GM12891 (cell line): ENCODE data around the gene UBE2E2.
"Not testable (repeated sequence)": the region's sequence is repeated elsewhere in the genome, so short reads cannot be mapped to it uniquely, and the experiment has no call there.

Experiments used
- DNase-seq: peaks from one replicate; pipeline ENCODE4 v3.0.0; 2011; ENCODE audit warnings: low spot score; ENCODE audit not compliant: insufficient read length
- FAIRE-seq: peaks from 2 replicates; lab custom pipeline; 2011; peaks lifted over from hg19 to GRCh38; lab: Jason Lieb, UNC
- PAX5 ChIP-seq: IDR thresholded peaks from 2 replicates; pipeline ENCODE4 v1.6.1; 2011; ENCODE audit warnings: low read length, moderate library complexity, mild to moderate bottlenecking; ENCODE audit not compliant: insufficient read depth, severe bottlenecking
- POLR2A ChIP-seq: IDR thresholded peaks from 2 replicates; pipeline ENCODE4 v1.6.1; 2011; ENCODE audit warnings: low read depth, low read length, control low read depth
- POLR2AphosphoS5 ChIP-seq: IDR thresholded peaks from 2 replicates; pipeline ENCODE4 v1.6.1; 2011; ENCODE audit warnings: low read depth, low read length, control low read depth
- POU2F2 ChIP-seq: IDR thresholded peaks from 2 replicates; pipeline ENCODE4 v1.6.1; 2011; ENCODE audit warnings: low read depth, mild to moderate bottlenecking, control low read depth, low read length, moderate library complexity
- SPI1 ChIP-seq: IDR thresholded peaks from 2 replicates; pipeline ENCODE4 v1.6.1; 2011; ENCODE audit warnings: low read depth, low read length, control low read depth
- TAF1 ChIP-seq: IDR thresholded peaks from 2 replicates; pipeline ENCODE4 v1.6.1; 2011; ENCODE audit warnings: low read depth, low read length, control low read depth

The UBE2E2 gene

GRCh38 chr3:23169551-23169950 is 33.6 kb upstream of the UBE2E2 start:
- TF ChIP-seq POLR2A (no peak), POU2F2 (no peak), PAX5 (no peak), POLR2AphosphoS5 (no peak)
- FAIRE-seq: no peak
- DNase-seq: no peak

DNA sequence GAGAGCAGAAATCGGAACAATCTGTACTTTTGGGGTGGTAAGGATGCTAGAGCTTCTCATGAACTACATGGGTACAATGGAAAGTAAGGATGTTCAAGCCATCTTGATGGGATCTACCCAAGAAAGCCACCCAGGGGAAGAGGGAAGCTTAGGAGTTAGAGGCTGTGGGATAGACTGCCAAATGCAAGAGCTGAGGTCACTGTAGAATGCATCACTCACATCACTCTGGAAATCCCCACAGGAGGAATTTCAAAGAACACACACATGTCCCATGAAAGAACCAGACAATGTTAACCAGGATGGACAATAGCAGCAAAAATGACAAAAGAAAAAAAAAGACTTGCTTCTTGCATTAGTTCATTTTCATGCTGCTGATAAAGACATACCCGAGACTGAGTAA is 32.8 kb upstream of the UBE2E2 start:
- no peak for DNase-seq
- no peak for FAIRE-seq
- TF ChIP-seq POU2F2: no peak
- TF ChIP-seq SPI1: no peak
- no peak for TF ChIP-seq POLR2AphosphoS5
- TF ChIP-seq POLR2A: no peak
- TF ChIP-seq TAF1: no peak
- TF ChIP-seq PAX5: no peak

DNA sequence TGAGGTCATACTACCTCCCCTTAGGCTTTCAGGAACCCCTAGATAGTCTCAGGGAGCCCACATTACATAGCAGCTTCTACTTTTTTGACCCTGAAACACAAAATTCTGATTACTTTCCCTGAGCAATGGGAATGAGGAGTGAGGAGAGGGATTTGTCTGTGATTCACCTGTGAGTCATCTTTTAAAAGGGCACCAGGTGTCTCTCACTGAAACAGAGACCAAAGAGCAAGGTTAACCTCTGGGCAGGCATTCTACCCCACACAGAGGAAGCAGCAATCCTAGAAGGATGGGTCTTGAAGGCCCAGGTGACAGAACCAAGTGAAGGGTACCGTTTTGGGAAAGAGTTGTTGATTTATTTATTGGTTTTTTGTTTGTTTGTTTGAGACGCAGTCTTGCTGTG is 31.1 kb upstream of the UBE2E2 start:
- DNase-seq: no peak
- TF ChIP-seq SPI1: no peak
- TF ChIP-seq POU2F2: no peak
- TF ChIP-seq TAF1: no peak
- no peak for TF ChIP-seq POLR2A
- TF ChIP-seq POLR2AphosphoS5: no peak
- TF ChIP-seq PAX5: no peak
- FAIRE-seq: no peak

DNA sequence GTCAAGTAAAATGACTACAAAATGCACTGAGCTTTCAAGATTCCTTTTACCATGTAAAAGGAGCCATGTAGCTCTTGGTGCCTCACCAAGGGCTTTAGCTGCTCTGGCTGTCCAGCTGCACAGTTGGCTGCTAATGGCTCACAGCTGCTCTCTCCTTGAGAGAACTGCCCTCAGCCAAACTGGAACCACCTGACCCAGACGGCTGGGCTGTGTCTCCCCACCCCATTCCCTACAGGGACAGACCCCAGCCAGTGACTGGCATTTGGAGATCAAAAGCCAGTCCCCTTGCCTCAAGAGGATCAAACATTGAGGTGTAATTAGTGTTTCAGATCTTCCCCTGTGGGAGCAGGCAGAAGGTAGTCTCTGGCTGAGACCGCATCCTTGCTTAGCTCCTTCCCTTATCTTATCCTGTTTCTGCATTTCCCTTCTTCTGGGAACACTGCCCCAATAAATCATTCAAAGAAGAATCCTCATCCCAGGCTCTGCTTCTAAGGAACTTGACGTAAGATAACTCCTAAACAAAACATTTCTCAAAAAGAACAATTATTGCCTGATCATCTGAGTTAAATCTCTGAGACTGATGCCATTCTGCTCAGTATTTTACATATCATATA is 28.6 kb upstream of the UBE2E2 start:
- FAIRE-seq (no peak), DNase-seq (no peak)
- no peak for TF ChIP-seq PAX5
- no peak for TF ChIP-seq POU2F2
- TF ChIP-seq TAF1: no peak
- TF ChIP-seq POLR2AphosphoS5: no peak
- no peak for TF ChIP-seq SPI1
- TF ChIP-seq POLR2A: no peak

GRCh38 chr3:23175341-23176083 is 27.6 kb upstream of the UBE2E2 start:
- FAIRE-seq (no peak), DNase-seq (no peak)
- TF ChIP-seq SPI1: no peak
- no peak for TF ChIP-seq POLR2AphosphoS5
- no peak for TF ChIP-seq POU2F2
- TF ChIP-seq POLR2A: no peak
- no peak for TF ChIP-seq PAX5
- TF ChIP-seq TAF1: no peak

DNA sequence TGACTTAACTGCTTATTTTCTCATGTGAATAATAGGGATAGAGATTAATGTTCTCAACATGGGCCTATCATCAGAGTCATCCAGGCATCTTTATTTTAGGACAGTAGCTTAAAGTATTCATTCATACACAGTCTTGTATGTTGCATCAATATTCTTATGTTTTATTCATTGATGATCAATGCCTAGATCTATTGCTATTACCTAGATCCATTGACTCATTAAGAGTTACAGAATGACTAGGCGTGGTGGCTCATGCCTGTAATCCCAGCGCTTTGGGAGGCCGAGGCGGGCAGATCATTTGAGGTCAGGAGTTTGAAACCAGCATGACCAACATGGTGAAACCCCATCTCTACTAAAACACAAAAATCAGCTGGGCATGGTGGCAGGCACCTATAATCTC is 26.3 kb upstream of the UBE2E2 start:
- not testable (repeated sequence) for DNase-seq
- peak; percentile 20 for FAIRE-seq

- TF ChIP-seq SPI1 (no peak), TAF1 (no peak), POLR2AphosphoS5 (no peak), PAX5 (no peak), POU2F2 (no peak), POLR2A (no peak)
- DNase-seq (no peak), FAIRE-seq (no peak)
These were observed 20.1 kb upstream of the UBE2E2 start for GRCh38 chr3:23182996-23183513.

- DNase-seq (no peak), FAIRE-seq (no peak)
- TF ChIP-seq SPI1: no peak
- TF ChIP-seq POLR2A: no peak
- TF ChIP-seq PAX5: no peak
- no peak for TF ChIP-seq TAF1
- TF ChIP-seq POU2F2: no peak
- TF ChIP-seq POLR2AphosphoS5: no peak
These were observed 19.4 kb upstream of the UBE2E2 start for GRCh38 chr3:23183731-23184130.

DNA sequence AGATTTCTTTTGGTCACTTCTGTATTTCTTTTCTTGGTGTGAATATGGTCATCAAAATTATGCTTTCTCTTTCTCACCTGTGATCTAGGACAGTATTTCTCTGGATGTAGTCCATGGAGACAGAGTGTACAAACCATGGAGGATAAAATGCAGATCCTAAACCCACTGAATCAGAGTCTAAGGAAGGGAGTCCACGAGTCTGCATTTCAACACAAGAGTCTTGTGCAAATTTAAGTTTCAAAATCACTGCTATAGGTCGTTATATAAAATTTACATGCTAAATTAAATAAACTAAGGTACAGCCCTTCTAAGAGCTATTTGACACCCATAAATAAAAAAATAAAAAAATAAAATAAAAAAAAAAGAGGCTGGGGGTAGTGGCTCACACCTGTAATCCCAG is 17.3 kb upstream of the UBE2E2 start:
- TF ChIP-seq POLR2A (no peak), PAX5 (no peak), TAF1 (no peak), POLR2AphosphoS5 (no peak), POU2F2 (no peak), SPI1 (no peak)
- no peak for FAIRE-seq
- DNase-seq: no peak

GRCh38 chr3:23189187-23189586 is 13.9 kb upstream of the UBE2E2 start:
- DNase-seq (no peak), FAIRE-seq (no peak)
- peak; percentile 54; the same call in 1 of the 2 replicates for TF ChIP-seq SPI1
- no peak for TF ChIP-seq POLR2AphosphoS5
- no peak for TF ChIP-seq POLR2A
- no peak for TF ChIP-seq POU2F2
- TF ChIP-seq TAF1: no peak
- TF ChIP-seq PAX5: no peak
